SIG-M5 treated with dmso at 0.1 percent for 504 hours (cell line): Measurements from ENCODE around the gene ATE1.
"Not testable (repeated sequence)": the region's sequence is repeated elsewhere in the genome, so short reads cannot be mapped to it uniquely, and the experiment has no call there.

Experiments used
- DNase-seq: peaks from one replicate; lab custom pipeline; 2025; ENCODE audit not compliant: unreplicated experiment; lab: John Stamatoyannopoulos, UW

The ATE1 gene

GRCh38 chr10:121796342-121796741 lies 131.5 kb downstream of the ATE1 start:
- no peak for DNase-seq

- no peak for DNase-seq
Measured at GRCh38 chr10:121792198-121792597, 135.6 kb downstream of the ATE1 start.

- no peak for DNase-seq
Measured at GRCh38 chr10:121791761-121792160, 136.1 kb downstream of the ATE1 start.

GRCh38 chr10:121788717-121789116 lies 139.1 kb downstream of the ATE1 start:
- DNase-seq = no peak

- DNase-seq = no peak
Measured at GRCh38 chr10:121788115-121788514, 139.7 kb downstream of the ATE1 start.

- DNase-seq = no peak
Measured at GRCh38 chr10:121787169-121787568, 140.7 kb downstream of the ATE1 start.

- DNase-seq = no peak
Measured at GRCh38 chr10:121783782-121784372, 144.0 kb downstream of the ATE1 start.

GRCh38 chr10:121781101-121781500 lies 146.7 kb downstream of the ATE1 start:
- DNase-seq = no peak

- DNase-seq = no peak
Measured at GRCh38 chr10:121774813-121775212, 153.0 kb downstream of the ATE1 start.

- peak; percentile 3 for DNase-seq
Measured at GRCh38 chr10:121774404-121774803, 153.4 kb downstream of the ATE1 start.

GRCh38 chr10:121772884-121773283 lies 154.9 kb downstream of the ATE1 start:
- no peak for DNase-seq

- DNase-seq = no peak
Measured at GRCh38 chr10:121772406-121772805, 155.4 kb downstream of the ATE1 start.

- no peak for DNase-seq
Measured at GRCh38 chr10:121771966-121772365, 155.9 kb downstream of the ATE1 start.

- no peak for DNase-seq
Measured at GRCh38 chr10:121766426-121766825, 161.4 kb downstream of the ATE1 start.

GRCh38 chr10:121765204-121765603 lies 162.6 kb downstream of the ATE1 start:
- no peak for DNase-seq

- no peak for DNase-seq
Measured at GRCh38 chr10:121764233-121764942, 163.4 kb downstream of the ATE1 start.

- not testable (repeated sequence) for DNase-seq
Measured at GRCh38 chr10:121757241-121757640, 170.6 kb downstream of the ATE1 start.

- DNase-seq = not testable (repeated sequence)
Measured at GRCh38 chr10:121755496-121755895, 172.3 kb downstream of the ATE1 start.

- no peak for DNase-seq
Measured at GRCh38 chr10:121754666-121755065, 173.2 kb downstream of the ATE1 start.

GRCh38 chr10:121753726-121754476 lies 173.9 kb downstream of the ATE1 start:
- DNase-seq = no peak

GRCh38 chr10:121751191-121751760 lies 176.6 kb downstream of the ATE1 start:
- DNase-seq = no peak
